ENCODE results near the gene STYK1. TPM values are rescaled to one million over a fixed set of nuclear protein-coding genes. Genes with fewer than 3 reads are reported as not detected.

The STYK1 gene
- total RNA-seq, 1 donor from 2014 or later: 1.4 TPM

- Mint-ChIP-seq H3K9me3 (no peaks in the 10 kb centered on the region), H3K36me3 (no peaks in the 10 kb centered on the region), H3K4me3 (peak overlapping the region; percentile 81), H3K27me3 (ENCODE audit: low read depth) (no peaks in the 10 kb centered on the region), H3K4me1 (peaks cover 62% of the 10 kb centered on the region), H3K27ac (peak overlapping the region; percentile 95)
- TF ChIP-seq, protein P1, sequence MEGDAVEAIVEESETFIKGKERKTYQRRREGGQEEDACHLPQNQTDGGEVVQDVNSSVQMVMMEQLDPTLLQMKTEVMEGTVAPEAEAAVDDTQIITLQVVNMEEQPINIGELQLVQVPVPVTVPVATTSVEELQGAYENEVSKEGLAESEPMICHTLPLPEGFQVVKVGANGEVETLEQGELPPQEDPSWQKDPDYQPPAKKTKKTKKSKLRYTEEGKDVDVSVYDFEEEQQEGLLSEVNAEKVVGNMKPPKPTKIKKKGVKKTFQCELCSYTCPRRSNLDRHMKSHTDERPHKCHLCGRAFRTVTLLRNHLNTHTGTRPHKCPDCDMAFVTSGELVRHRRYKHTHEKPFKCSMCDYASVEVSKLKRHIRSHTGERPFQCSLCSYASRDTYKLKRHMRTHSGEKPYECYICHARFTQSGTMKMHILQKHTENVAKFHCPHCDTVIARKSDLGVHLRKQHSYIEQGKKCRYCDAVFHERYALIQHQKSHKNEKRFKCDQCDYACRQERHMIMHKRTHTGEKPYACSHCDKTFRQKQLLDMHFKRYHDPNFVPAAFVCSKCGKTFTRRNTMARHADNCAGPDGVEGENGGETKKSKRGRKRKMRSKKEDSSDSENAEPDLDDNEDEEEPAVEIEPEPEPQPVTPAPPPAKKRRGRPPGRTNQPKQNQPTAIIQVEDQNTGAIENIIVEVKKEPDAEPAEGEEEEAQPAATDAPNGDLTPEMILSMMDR (IDR thresholded peaks at IDR 0.05; ENCODE audit: unreplicated experiment): no peak
- DNase-seq (ENCODE audit: low spot score in 2 of 2, unreplicated experiment in 2 of 2): no peak
Observed at GRCh38 chr12:10720974-10721650, 47.3 kb upstream of the STYK1 start.

- peaks cover 5% of the 10 kb centered on the region for H3K36me3 Mint-ChIP-seq
- H3K9me3 Mint-ChIP-seq: no peaks in the 10 kb centered on the region
- H3K27ac Mint-ChIP-seq: peak overlapping the region; percentile 69
- H3K27me3 Mint-ChIP-seq (ENCODE audit: low read depth): no peaks in the 10 kb centered on the region
- TF ChIP-seq, protein P1 (IDR thresholded peaks at IDR 0.05; ENCODE audit: unreplicated experiment): no peak
- no peak for DNase-seq (ENCODE audit: low spot score in 2 of 2, unreplicated experiment in 2 of 2)
- H3K4me1 Mint-ChIP-seq: peaks cover 65% of the 10 kb centered on the region
- H3K4me3 Mint-ChIP-seq: no peak overlapping the region
Observed at GRCh38 chr12:10719482-10719881, 45.6 kb upstream of the STYK1 start.

GRCh38 chr12:10718279-10718821 is 44.5 kb upstream of the STYK1 start:
- H3K36me3 Mint-ChIP-seq: peaks cover 13% of the 10 kb centered on the region
- peaks cover 54% of the 10 kb centered on the region for H3K4me1 Mint-ChIP-seq
- no peaks in the 10 kb centered on the region for H3K27me3 Mint-ChIP-seq (ENCODE audit: low read depth)
- H3K9me3 Mint-ChIP-seq: no peaks in the 10 kb centered on the region
- no peak for DNase-seq (ENCODE audit: low spot score in 2 of 2, unreplicated experiment in 2 of 2)
- H3K4me3 Mint-ChIP-seq: peak overlapping the region; percentile 12
- H3K27ac Mint-ChIP-seq: peak overlapping the region; percentile 93
- TF ChIP-seq, protein P1 (IDR thresholded peaks at IDR 0.05; ENCODE audit: unreplicated experiment): no peak

DNA sequence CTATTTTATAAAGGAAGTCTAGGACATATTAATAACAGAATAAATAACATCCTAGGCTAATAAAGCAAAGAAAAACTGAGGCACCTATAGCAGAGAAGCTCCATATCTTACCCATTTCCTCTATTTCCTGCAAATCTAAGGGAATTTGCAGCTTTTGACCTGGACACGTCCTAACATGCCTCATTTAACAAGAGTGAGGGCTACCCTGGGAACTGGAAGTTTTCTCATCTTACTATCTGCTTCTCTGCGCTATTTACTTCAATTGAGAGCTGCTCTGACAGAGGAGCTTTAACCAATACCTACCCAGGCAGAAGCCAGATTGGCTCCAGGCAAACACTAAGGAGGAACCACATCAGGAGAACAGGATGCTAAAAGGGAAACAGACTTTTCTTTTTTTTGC is 43.6 kb upstream of the STYK1 start:
- peak overlapping the region; percentile 18 for H3K4me3 Mint-ChIP-seq
- peak overlapping the region; percentile 93 for H3K27ac Mint-ChIP-seq
- peaks cover 54% of the 10 kb centered on the region for H3K4me1 Mint-ChIP-seq
- no peak for DNase-seq (ENCODE audit: low spot score in 2 of 2, unreplicated experiment in 2 of 2)
- no peaks in the 10 kb centered on the region for H3K27me3 Mint-ChIP-seq (ENCODE audit: low read depth)
- peaks cover 21% of the 10 kb centered on the region for H3K36me3 Mint-ChIP-seq
- TF ChIP-seq, protein P1 (IDR thresholded peaks at IDR 0.05; ENCODE audit: unreplicated experiment): no peak
- no peaks in the 10 kb centered on the region for H3K9me3 Mint-ChIP-seq

DNA sequence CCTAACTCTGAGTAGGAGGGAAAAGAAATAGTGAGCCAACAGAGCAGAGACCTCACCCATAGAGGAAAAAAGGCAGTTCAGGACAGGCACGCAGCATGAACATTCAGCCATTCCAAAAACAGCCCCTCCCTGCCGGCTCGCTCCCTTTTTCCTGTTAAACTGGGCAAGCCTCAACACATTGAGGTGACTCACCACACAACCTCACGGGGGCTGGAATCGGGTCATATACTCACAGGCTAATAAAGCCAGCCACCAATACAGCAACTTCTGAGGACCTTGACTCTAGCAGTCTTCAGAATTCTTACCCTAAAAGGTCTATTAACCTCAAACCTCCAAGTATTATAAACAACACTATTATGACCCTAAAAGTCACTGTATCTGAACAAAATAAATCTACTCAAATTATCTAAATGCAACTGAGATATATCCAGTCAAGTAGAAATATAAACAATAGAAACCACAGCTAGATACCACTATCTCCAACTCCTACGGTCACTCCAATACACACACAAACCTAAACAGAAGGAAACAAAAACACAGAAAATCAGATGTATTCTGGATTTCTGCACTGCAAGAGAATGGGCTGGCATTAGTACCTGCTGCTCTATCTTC is 43.0 kb upstream of the STYK1 start:
- Mint-ChIP-seq H3K27me3 (ENCODE audit: low read depth) (no peaks in the 10 kb centered on the region), H3K4me1 (peaks cover 53% of the 10 kb centered on the region), H3K4me3 (peak overlapping the region; percentile 18), H3K36me3 (peaks cover 25% of the 10 kb centered on the region), H3K9me3 (no peaks in the 10 kb centered on the region), H3K27ac (peak overlapping the region; percentile 93)
- peak in 1 of 2 experiments; percentile 42 for DNase-seq (ENCODE audit: low spot score in 2 of 2, unreplicated experiment in 2 of 2)
- TF ChIP-seq, protein P1 (IDR thresholded peaks at IDR 0.05; ENCODE audit: unreplicated experiment): no peak
